Ramos (cell line): ENCODE measurements around the gene ITGA4.
"Not testable (repeated sequence)": the region's sequence is repeated elsewhere in the genome, so short reads cannot be mapped to it uniquely, and the experiment has no call there.

ENCODE experiments used
- in situ Hi-C: fragments of 300-500 bp; cut with MboI; formaldehyde crosslinking; loops from one replicate; pipeline ENCODE4 v1.14.3; 2022; ENCODE audit warnings: low sequenced_read_pairs; ENCODE audit not compliant: unreplicated experiment

Gene ITGA4

DNA sequence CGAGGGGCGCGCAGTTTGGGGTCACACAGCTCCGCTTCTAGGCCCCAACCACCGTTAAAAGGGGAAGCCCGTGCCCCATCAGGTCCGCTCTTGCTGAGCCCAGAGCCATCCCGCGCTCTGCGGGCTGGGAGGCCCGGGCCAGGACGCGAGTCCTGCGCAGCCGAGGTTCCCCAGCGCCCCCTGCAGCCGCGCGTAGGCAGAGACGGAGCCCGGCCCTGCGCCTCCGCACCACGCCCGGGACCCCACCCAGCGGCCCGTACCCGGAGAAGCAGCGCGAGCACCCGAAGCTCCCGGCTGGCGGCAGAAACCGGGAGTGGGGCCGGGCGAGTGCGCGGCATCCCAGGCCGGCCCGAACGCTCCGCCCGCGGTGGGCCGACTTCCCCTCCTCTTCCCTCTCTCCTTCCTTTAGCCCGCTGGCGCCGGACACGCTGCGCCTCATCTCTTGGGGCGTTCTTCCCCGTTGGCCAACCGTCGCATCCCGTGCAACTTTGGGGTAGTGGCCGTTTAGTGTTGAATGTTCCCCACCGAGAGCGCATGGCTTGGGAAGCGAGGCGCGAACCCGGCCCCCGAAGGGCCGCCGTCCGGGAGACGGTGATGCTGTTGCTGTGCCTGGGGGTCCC lies at the start of gene ITGA4:
Gene ITGA4 (plus strand): TSS at position 266 of the 620 bp plus-strand sequence. CDS start 269 bp downstream, at position 535.
- in situ Hi-C loops = loop anchor here (5.0 to 25.0 kb wide), 2 partner anchors 155 to 345 kb away; no protein-coding TSS in a partner anchor

- in situ Hi-C loops = no loop called here
These were observed 48.3 kb upstream of the ITGA4 start for GRCh38 chr2:181408861-181409260.

- in situ Hi-C loops = no loop called here
These were observed 45.9 kb upstream of the ITGA4 start for GRCh38 chr2:181411105-181411849.

- in situ Hi-C loops = no loop called here
These were observed 37.9 kb upstream of the ITGA4 start for GRCh38 chr2:181419129-181419855.

DNA sequence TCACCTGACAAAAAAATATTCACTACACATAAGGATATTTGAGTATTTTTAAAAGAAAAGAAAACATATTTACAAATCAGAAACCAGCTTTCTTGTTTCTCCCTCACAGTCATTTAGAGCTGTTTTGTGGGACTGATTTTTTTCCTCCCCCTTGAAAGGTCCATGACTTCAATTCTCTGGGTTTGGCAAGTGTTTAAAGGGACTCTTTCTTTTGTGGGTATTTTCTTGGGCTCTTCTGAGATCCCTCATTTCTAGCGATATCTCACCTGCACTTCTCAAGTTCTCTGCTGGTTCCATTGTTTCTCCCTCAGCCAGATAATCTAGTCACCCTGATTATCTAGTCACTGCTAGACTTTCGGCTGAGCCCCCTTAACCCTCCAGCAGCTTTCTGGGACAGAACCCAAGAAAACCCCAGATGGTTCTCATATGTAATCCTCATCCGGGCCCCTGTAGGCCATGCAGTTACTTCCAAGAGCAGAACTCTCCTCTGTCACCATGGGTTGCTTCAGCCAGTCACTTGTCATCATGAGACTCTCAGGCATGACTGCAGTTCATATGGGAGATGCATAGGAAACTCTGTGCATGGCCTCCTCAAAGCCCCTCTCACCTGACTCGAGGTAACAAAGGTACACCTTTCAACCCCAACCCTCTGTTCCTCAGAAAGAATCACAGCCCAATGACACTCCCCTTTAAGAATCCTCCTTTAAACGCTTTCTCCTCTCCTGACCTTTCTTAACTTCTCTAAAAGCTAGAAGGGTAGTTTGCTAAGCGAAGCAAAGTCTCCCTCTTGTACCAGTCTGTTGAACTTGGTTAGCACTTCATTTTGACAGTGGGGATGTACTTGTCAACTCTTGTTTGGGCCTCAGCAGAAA lies 36.7 kb upstream of the ITGA4 start:
- in situ Hi-C loops = no loop called here

GRCh38 chr2:181421131-181421458 lies 36.1 kb upstream of the ITGA4 start:
- in situ Hi-C loops = no loop called here

DNA sequence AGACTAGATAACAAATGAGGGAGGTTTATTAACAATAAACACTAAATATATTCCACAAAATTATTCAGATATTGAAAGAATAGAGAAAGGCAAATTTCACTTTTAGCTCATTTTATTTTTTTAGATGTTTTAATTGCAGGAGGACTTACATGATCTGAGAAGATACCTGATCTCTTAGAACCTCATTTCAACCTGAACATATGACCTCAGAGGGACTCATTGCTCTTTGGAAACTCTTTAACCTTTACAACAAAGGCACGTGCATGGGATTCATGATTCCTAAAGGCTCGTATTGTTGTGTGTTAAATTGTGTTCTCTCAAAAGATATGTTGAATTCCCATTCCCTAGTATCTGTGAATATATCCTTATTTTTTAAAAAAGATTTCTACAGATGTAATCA lies 35.7 kb upstream of the ITGA4 start:
- in situ Hi-C loops = no loop called here

GRCh38 chr2:181426672-181427071 lies 30.5 kb upstream of the ITGA4 start:
- in situ Hi-C loops = no loop called here

- in situ Hi-C loops = no loop called here
These were observed 26.6 kb upstream of the ITGA4 start for GRCh38 chr2:181430406-181431118.

- in situ Hi-C loops = no loop called here
These were observed 25.5 kb upstream of the ITGA4 start for GRCh38 chr2:181431674-181432073.

DNA sequence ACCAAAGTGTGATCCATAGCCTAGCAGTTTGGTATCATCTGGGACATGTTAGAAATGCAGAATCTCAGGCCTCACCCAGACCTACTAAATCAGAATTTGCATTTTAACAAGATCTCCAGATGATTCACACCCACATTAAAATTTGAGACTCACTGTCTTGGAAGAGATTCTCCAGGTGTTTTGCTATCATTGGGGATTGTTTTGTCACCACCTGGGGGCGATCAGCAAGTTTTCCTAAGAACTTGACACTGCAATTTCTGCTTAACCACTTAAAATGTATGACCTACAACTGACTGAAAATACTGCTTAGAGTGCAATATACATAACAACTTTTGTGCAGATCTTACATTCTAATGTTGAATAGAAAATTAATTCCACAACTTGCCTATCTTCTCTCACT lies 18.9 kb upstream of the ITGA4 start:
- in situ Hi-C loops = no loop called here

GRCh38 chr2:181440344-181440743 lies 16.8 kb upstream of the ITGA4 start:
- in situ Hi-C loops = no loop called here

DNA sequence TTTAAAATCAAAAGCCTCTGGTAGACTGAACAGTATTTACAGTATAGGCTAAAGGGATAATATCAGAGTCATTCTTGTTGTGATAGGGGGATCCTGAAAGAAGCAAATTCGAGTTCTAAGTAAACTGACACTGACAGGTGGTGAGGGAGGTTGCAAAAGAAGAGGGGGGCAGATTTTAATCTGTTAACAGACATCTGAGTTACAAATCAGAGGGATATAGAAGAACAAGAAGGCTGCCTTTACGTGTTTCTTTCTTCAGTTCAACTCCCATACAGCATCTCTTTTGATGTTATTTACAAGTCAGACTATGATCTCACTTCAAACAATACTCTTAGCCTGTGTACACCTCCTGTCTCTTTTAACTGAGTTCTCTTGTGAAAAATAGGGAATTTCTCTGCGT lies 16.3 kb upstream of the ITGA4 start:
- in situ Hi-C loops = no loop called here

- in situ Hi-C loops = no loop called here
These were observed 15.5 kb upstream of the ITGA4 start for GRCh38 chr2:181441670-181442069.

- in situ Hi-C loops = no loop called here
These were observed 12.5 kb upstream of the ITGA4 start for GRCh38 chr2:181444654-181445053.

- in situ Hi-C loops = no loop called here
These were observed 10.2 kb upstream of the ITGA4 start for GRCh38 chr2:181446985-181447384.

- in situ Hi-C loops = not testable (repeated sequence)
These were observed 7.9 kb upstream of the ITGA4 start for GRCh38 chr2:181449278-181449677.

DNA sequence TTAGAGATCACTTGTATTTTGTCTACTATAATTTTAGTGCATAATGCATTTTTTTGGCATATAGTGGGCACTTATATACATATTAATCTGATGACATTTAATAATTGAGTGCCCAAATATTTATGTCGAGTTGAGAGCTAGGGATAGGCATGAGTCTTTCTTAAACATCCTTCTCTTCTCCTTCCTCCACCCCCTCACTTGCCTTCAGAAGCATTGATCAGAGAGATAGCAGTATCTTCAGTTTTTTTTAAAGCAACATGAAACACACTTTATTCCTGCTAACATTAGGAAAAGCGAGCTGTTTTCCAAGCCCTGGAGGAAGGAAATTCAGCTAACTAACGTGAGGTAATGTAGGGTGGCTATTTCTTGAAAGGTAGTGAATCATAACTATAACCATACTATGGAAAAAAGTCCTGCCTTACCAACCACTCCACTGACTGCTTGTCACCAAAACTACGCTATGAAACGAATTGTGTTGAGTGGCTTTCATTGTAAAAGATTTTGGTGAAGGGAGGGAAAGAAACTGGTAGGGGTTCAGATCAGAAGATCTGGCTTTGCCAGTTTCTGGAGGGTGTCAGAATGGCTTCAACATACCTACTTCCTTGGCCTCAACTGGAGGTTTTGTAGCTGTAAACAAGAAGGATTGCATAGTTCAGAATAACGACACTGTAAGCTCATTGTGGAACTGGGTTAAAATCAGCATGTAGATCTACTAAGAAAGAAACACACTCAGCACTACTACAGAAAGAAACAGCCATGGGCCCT lies 2.3 kb upstream of the ITGA4 start:
- in situ Hi-C loops = loop anchor here (5.0 to 25.0 kb wide), 2 partner anchors 153 to 343 kb away; no protein-coding TSS in a partner anchor

DNA sequence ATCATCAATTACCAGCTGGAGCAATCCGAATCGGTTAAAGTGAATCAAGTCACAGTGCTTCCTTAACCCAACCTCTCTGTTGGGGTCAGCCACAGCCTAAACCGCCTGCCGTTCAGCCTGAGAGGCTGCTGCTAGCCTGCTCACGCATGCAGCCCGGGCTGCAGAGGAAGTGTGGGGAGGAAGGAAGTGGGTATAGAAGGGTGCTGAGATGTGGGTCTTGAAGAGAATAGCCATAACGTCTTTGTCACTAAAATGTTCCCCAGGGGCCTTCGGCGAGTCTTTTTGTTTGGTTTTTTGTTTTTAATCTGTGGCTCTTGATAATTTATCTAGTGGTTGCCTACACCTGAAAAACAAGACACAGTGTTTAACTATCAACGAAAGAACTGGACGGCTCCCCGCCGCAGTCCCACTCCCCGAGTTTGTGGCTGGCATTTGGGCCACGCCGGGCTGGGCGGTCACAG lies 496 bp upstream of the ITGA4 start:
- in situ Hi-C loops = loop anchor here (5.0 to 25.0 kb wide), 2 partner anchors 154 to 344 kb away; no protein-coding TSS in a partner anchor
